ENCODE data around the gene ZG16.

DNA sequence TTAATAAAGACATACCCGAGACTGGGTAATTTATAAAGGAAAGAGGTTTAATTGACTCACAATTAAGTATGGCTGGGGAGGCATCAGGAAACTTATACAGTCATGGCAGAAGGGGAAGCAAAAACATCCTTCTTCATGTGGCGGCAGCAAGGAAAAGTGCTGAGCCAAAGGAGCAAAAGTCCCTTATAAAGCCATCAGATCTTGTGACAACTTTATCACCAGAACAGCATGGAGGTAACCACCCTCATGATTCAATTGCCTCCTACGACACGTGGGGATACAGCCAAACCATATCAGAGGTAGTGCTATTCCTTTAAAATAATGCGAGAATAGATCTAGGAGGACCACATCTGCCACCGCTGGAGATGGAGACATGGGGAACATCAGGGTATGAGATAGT, 41.3 kb upstream of the ZG16 start:
- TF ChIP-seq, protein P1, sequence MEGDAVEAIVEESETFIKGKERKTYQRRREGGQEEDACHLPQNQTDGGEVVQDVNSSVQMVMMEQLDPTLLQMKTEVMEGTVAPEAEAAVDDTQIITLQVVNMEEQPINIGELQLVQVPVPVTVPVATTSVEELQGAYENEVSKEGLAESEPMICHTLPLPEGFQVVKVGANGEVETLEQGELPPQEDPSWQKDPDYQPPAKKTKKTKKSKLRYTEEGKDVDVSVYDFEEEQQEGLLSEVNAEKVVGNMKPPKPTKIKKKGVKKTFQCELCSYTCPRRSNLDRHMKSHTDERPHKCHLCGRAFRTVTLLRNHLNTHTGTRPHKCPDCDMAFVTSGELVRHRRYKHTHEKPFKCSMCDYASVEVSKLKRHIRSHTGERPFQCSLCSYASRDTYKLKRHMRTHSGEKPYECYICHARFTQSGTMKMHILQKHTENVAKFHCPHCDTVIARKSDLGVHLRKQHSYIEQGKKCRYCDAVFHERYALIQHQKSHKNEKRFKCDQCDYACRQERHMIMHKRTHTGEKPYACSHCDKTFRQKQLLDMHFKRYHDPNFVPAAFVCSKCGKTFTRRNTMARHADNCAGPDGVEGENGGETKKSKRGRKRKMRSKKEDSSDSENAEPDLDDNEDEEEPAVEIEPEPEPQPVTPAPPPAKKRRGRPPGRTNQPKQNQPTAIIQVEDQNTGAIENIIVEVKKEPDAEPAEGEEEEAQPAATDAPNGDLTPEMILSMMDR (conservative IDR thresholded peaks at IDR 0.05) = no peak
- no peak for TF ChIP-seq EZH2 (IDR thresholded peaks at IDR 0.05; ENCODE audit: low read depth)
